GM12864 (cell line): Measurements from ENCODE around the gene SHB.

Experiments
- DNase-seq: peaks from one replicate; pipeline ENCODE4 v3.0.0-alpha.2; 2011; ENCODE audit warnings: low read depth
- H3K4me3 ChIP-seq: 2 replicates; pipeline ENCODE4 v1.5.1; 2011; ENCODE audit warnings: mild to moderate bottlenecking, low read depth, low read length, control low read depth
- CTCF ChIP-seq: IDR thresholded peaks from 2 replicates; pipeline ENCODE4 v1.5.1; 2011; ENCODE audit warnings: low read depth, mild to moderate bottlenecking, moderate library complexity, low read length, control low read depth, inconsistent platforms; ENCODE audit errors: missing control alignments

SHB gene

DNA sequence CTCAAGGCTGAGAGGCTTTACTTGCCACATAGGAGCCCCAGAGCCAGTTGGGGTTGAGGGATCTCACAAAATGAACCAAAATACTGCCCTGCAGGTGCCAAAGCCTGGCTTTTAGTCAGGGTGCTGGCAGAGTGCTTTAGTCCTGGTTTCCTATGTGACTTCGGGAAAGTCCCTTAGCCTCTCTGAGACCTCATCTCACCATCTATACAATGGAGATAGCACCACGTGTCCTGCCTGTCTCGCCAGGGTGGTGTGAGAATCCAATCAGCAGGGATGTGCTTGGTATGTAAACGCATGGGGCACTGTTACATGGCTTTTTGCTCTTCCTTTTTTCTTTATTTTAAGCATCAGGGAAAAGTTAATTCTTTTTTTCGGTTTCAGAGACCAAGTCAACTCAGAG lies 68.3 kb downstream of the SHB start:
- DNase-seq, result peak; percentile 10
- no peak for TF ChIP-seq CTCF
- no peak overlapping the region for H3K4me3 ChIP-seq

DNA sequence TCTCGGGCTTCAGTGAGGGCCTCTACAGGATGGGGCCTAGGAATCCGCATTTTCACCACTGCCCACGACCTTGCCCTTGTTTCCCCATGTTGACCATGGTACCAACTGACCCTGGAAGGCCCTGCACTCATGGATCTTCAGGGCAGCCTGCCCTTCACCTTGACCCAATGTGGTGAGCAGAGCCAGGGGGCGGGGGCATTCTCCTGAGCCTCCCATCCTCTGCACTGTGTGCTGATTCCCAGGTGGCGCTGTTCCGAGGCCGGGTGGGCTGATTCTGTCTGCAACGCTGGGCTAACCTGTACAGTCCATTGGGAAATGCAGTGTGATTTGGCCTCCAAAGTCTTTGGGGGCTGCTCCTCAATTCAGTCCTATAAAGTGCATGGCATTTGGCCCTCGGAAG lies 68.7 kb downstream of the SHB start:
- H3K4me3 ChIP-seq, result no peak overlapping the region
- no peak for DNase-seq
- TF ChIP-seq CTCF, result no peak

- DNase-seq, result no peak
These were observed 69.3 kb downstream of the SHB start for GRCh38 chr9:37999588-38000189.

GRCh38 chr9:37998881-37999587 lies 70.0 kb downstream of the SHB start:
- no peak for TF ChIP-seq CTCF
- DNase-seq, result no peak
- H3K4me3 ChIP-seq, result no peak overlapping the region

More at GRCh38 chr9:37999588-38000189, 69.3 kb downstream of the SHB start:
- no peak overlapping the region for H3K4me3 ChIP-seq
- no peak for TF ChIP-seq CTCF

- no peak for TF ChIP-seq CTCF
- no peak overlapping the region for H3K4me3 ChIP-seq
- DNase-seq, result no peak
These were observed 71.2 kb downstream of the SHB start for GRCh38 chr9:37997636-37998374.

DNA sequence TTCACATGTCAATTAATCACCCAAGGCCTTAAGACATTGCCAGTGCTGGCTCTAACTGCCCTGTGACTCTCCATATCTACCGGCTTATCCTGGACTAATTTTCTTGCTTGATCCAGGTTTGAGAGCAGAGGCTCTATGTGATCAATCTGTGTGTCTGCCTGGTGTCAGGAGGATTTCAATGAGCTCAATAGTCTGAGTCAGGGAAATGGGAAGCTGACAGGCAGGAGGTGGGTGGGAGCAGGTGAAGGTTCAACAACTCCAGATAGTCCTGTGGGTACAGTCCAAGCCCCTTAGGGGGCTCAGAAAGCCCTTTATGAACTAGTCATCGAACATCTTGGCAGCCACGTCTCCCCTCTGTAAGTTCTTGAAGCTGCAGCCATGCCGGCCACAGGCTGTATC lies 72.2 kb downstream of the SHB start:
- no peak overlapping the region for H3K4me3 ChIP-seq
- no peak for DNase-seq
- TF ChIP-seq CTCF, result no peak
